Dermis lymphatic vessel endothelial cell (primary cell): ENCODE data around the gene QSOX1. TPM values are rescaled to one million over a fixed set of nuclear protein-coding genes. Genes with fewer than 3 reads are reported as not detected.

ENCODE experiments used
- total RNA-seq: library from RNA; depleted of rRNA; stranded (reverse); fragments of >200 nt; gene quantifications from 2 replicates; pipeline ENCODE4 v1.2.1, GENCODE V29; 2014

The QSOX1 gene
- 53.6 and 60.2 TPM in 2 replicates for total RNA-seq

GRCh38 chr1:180154325-180155181 lies at the start of gene QSOX1:
TSS of gene QSOX1 (plus strand) at chr1:180154869. CDS start at chr1:180154908, 39 bp downstream.

GRCh38 chr1:180229483-180230415 lies 75.1 kb downstream of the QSOX1 start, which contains the start of gene LHX4:
TSS of gene LHX4 (plus strand) at chr1:180230264. CDS start at chr1:180230530, 266 bp downstream.

Other genes starting within 250 kb of the QSOX1 start
- gene CEP350, start 200.1 kb upstream of the QSOX1 start, total RNA-seq = 54.6 and 55.5 TPM in 2 replicates
- gene LHX4, start 75.4 kb downstream of the QSOX1 start, total RNA-seq = not detected in 2 replicates